Hepatocyte (in vitro differentiated cells): ENCODE measurements around the gene ZCCHC24. TPM values are rescaled to one million over a fixed set of nuclear protein-coding genes. Genes with fewer than 3 reads are reported as not detected.

Experiments
- DNase-seq: peaks from one replicate; pipeline ENCODE4 v3.0.0-alpha.2; 2016; ENCODE audit warnings: low spot score
- H2AFZ ChIP-seq: fragments of 200-600 bp; sonication (generic); 2 replicates; pipeline ENCODE4 v1.6.0; 2016; ENCODE audit warnings: antibody characterized with exemption, mild to moderate bottlenecking
- H3K27ac ChIP-seq: fragments of 200-600 bp; sonication (generic); 2 replicates; pipeline ENCODE4 v1.5.1; 2016; ENCODE audit warnings: mild to moderate bottlenecking
- H3K27me3 ChIP-seq: fragments of 200-600 bp; sonication (generic); 2 replicates; pipeline ENCODE4 v1.6.1; 2016
- H3K36me3 ChIP-seq: fragments of 200-600 bp; sonication (generic); replicated peaks from 2 replicates; pipeline ENCODE4 v1.5.1; 2016; ENCODE audit warnings: low read depth; ENCODE audit not compliant: insufficient read depth
- H3K4me1 ChIP-seq: fragments of 200-600 bp; sonication (generic); 2 replicates; pipeline ENCODE4 v1.5.1; 2016; ENCODE audit warnings: mild to moderate bottlenecking, moderate library complexity; ENCODE audit not compliant: insufficient read depth
- H3K4me2 ChIP-seq: fragments of 200-600 bp; sonication (generic); 2 replicates; pipeline ENCODE4 v1.6.0; 2016
- H3K4me3 ChIP-seq: fragments of 200-600 bp; sonication (generic); 2 replicates; pipeline ENCODE4 v1.5.1; 2016; ENCODE audit warnings: mild to moderate bottlenecking
- H3K79me2 ChIP-seq: fragments of 200-600 bp; sonication (generic); 2 replicates; pipeline ENCODE4 v1.6.0; 2017; ENCODE audit warnings: mild to moderate bottlenecking
- H3K9me2 ChIP-seq: fragments of 200-600 bp; sonication (generic); replicated peaks from 2 replicates; pipeline ENCODE4 v1.6.0; 2017; ENCODE audit warnings: mild to moderate bottlenecking; ENCODE audit not compliant: insufficient read depth
- H3K9me3 ChIP-seq: fragments of 200-600 bp; sonication (generic); 2 replicates; pipeline ENCODE4 v1.5.1; 2016; ENCODE audit warnings: low read depth, mild to moderate bottlenecking
- H4K20me1 ChIP-seq: fragments of 200-600 bp; sonication (generic); 2 replicates; pipeline ENCODE4 v1.6.0; 2016; ENCODE audit warnings: mild to moderate bottlenecking; ENCODE audit not compliant: insufficient read depth, poor library complexity, severe bottlenecking
- EZH2 ChIP-seq: fragments of 200-600 bp; sonication (generic); IDR thresholded peaks from 2 replicates; pipeline ENCODE4 v1.6.1; 2016; ENCODE audit warnings: antibody characterized with exemption, mild to moderate bottlenecking, borderline replicate concordance
- EZH2phosphoT487 ChIP-seq: fragments of 200-600 bp; sonication (generic); IDR thresholded peaks from one replicate; pipeline ENCODE4 v1.6.1; 2018; ENCODE audit warnings: antibody characterized with exemption, mild to moderate bottlenecking, low read depth, moderate library complexity; ENCODE audit not compliant: unreplicated experiment, severe bottlenecking
- WGBS: methylation state at CpG from one replicate; pipeline ENCODE4 v1.1.6; 2016; ENCODE audit warnings: low lambda C conversion rate; ENCODE audit errors: missing lambda C conversion rate; 5-methylcytosine and 5-hydroxymethylcytosine counted together
- polyA plus RNA-seq: library from polyadenylated mRNA; unstranded; fragments of >200 nt; fragmentation: Nextera tagmentation; extraction: Ambion mirVana; gene quantifications from 2 replicates; pipeline ENCODE4 v1.2.1, GENCODE V29; 2016
- total RNA-seq: library from RNA; depleted of rRNA; stranded (reverse); fragments of >200 nt; gene quantifications from 2 replicates; pipeline ENCODE4 v1.2.3, GENCODE V29; 2014
- TF ChIP-seq, protein P1 (sequence below): fragments of 200-600 bp; sonication (generic); IDR thresholded peaks from 2 replicates; pipeline ENCODE4 v1.5.1; 2016; ENCODE audit warnings: antibody characterized with exemption, mild to moderate bottlenecking; ENCODE audit not compliant: poor library complexity

The ZCCHC24 gene
- total and polyA plus RNA-seq, 2 experiments from 2014 or later: 20.1 to 20.6 TPM

DNA sequence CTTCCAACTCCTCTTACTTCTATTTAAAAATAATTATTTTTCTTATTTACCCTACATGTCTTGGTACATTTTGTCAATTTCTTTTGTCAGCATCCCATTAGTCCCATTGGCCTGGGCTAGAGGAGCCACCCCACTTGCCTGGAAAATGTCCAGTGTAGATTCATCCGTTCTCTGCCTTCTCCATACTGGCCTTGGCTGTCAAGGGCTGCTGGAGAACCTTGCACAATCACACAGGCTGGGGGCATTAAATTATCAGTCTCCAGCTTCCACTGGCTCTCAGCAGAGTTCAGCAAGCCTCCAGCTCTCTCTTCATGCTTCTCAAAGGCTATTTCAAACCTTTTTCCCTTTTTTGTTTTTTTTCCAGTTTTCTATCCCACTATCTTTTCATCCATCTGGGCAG lies 13.8 kb upstream of the ZCCHC24 start:
- no peaks in the 10 kb centered on the region for H3K36me3 ChIP-seq
- TF ChIP-seq EZH2phosphoT487 (no peak), EZH2 (no peak)
- TF ChIP-seq, protein P1, sequence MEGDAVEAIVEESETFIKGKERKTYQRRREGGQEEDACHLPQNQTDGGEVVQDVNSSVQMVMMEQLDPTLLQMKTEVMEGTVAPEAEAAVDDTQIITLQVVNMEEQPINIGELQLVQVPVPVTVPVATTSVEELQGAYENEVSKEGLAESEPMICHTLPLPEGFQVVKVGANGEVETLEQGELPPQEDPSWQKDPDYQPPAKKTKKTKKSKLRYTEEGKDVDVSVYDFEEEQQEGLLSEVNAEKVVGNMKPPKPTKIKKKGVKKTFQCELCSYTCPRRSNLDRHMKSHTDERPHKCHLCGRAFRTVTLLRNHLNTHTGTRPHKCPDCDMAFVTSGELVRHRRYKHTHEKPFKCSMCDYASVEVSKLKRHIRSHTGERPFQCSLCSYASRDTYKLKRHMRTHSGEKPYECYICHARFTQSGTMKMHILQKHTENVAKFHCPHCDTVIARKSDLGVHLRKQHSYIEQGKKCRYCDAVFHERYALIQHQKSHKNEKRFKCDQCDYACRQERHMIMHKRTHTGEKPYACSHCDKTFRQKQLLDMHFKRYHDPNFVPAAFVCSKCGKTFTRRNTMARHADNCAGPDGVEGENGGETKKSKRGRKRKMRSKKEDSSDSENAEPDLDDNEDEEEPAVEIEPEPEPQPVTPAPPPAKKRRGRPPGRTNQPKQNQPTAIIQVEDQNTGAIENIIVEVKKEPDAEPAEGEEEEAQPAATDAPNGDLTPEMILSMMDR: no peak
- no peak overlapping the region for H3K4me2 ChIP-seq
- H3K9me2 ChIP-seq: no peaks in the 10 kb centered on the region
- no peaks in the 10 kb centered on the region for H3K79me2 ChIP-seq
- no peak overlapping the region for H3K27ac ChIP-seq
- H3K9me3 ChIP-seq: no peaks in the 10 kb centered on the region
- H2AFZ ChIP-seq: no peak overlapping the region
- no peaks in the 10 kb centered on the region for H4K20me1 ChIP-seq
- 56% methylated on average over 1 of the region's 1 CpG for WGBS
- H3K4me1 ChIP-seq: peaks cover 5% of the 10 kb centered on the region
- no peak overlapping the region for H3K4me3 ChIP-seq
- DNase-seq: no peak
- H3K27me3 ChIP-seq: no peaks in the 10 kb centered on the region

DNA sequence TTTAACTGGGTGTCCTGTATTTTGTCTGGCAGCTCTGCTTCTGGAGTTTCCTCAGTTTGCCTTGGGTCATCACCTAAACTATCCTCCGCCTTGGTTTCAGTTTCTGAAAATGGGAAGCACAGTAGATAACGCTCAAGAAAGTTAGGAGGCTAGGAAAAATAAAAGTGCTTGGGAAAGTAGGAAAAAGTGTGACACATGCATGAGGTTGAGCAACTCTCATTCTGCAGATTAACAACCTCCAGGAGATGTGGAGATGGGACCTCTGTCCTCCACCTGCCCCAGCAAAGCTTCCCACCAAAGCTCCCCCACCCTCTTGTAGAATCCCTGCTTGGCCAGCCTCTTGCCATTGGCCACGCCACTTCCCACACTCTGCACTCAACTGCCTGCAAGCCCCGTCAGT lies 13.1 kb upstream of the ZCCHC24 start:
- H3K36me3 ChIP-seq: no peaks in the 10 kb centered on the region
- H3K9me2 ChIP-seq: no peaks in the 10 kb centered on the region
- no peak overlapping the region for H3K4me3 ChIP-seq
- H3K4me2 ChIP-seq: no peak overlapping the region
- no peak overlapping the region for H3K27ac ChIP-seq
- TF ChIP-seq, protein P1: no peak
- TF ChIP-seq EZH2phosphoT487 (no peak), EZH2 (no peak)
- no peaks in the 10 kb centered on the region for H3K27me3 ChIP-seq
- no peak for DNase-seq
- no peaks in the 10 kb centered on the region for H3K79me2 ChIP-seq
- no peak overlapping the region for H2AFZ ChIP-seq
- no peaks in the 10 kb centered on the region for H4K20me1 ChIP-seq
- 94% methylated on average over 4 of the region's 4 CpGs for WGBS
- H3K4me1 ChIP-seq: peaks cover 5% of the 10 kb centered on the region
- no peaks in the 10 kb centered on the region for H3K9me3 ChIP-seq

DNA sequence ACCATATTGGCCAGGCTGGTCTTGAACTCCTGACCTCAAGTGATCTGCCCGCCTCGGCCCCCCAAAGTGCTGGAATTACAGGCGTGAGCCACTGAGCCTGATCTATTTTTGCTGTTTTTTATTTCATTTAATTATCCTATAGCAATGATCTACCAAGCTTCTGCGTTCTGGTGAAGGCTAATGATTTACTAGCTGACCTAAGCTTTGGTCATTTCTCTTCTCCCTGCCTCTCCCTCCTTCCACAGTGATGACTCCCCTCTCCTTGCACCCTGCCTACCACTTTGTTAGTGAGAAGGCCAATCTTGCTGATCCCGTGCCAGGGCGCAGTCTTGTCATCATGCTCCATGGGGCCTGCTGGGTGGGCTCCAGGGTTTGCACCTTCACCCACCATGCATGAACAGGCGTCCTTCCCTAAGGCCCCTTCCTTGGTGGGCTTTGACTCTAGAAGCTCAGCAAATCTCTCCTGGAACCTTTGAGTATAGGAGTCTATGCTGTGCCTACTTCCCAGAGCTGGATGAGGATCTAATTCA lies 11.9 kb upstream of the ZCCHC24 start:
- H3K27ac ChIP-seq: no peak overlapping the region
- no peaks in the 10 kb centered on the region for H3K9me2 ChIP-seq
- H3K9me3 ChIP-seq: no peaks in the 10 kb centered on the region
- DNase-seq: no peak
- no peak overlapping the region for H3K4me2 ChIP-seq
- H3K27me3 ChIP-seq: no peaks in the 10 kb centered on the region
- H3K36me3 ChIP-seq: no peaks in the 10 kb centered on the region
- no peaks in the 10 kb centered on the region for H3K79me2 ChIP-seq
- H2AFZ ChIP-seq: no peak overlapping the region
- H3K4me3 ChIP-seq: no peak overlapping the region
- WGBS: 74% methylated on average over 7 of the region's 7 CpGs
- no peaks in the 10 kb centered on the region for H4K20me1 ChIP-seq
- TF ChIP-seq, protein P1: no peak
- TF ChIP-seq EZH2 (no peak), EZH2phosphoT487 (no peak)
- H3K4me1 ChIP-seq: peaks cover 9% of the 10 kb centered on the region
